DMS 273 (cell line): ENCODE measurements around the gene FAM149A.

ENCODE experiments used
- DNase-seq: peaks from one replicate; lab custom pipeline; 2025; ENCODE audit not compliant: unreplicated experiment; lab: John Stamatoyannopoulos, UW

FAM149A gene

GRCh38 chr4:186105647-186106321, 1.3 kb downstream of the FAM149A start:
- peak; percentile 28 for DNase-seq

- DNase-seq, result no peak
Measured at GRCh38 chr4:186107947-186108346, 3.4 kb downstream of the FAM149A start.

GRCh38 chr4:186108391-186108790, 3.9 kb downstream of the FAM149A start:
- DNase-seq, result no peak

- DNase-seq, result no peak
Measured at GRCh38 chr4:186109245-186109644, 4.7 kb downstream of the FAM149A start.

- no peak for DNase-seq
Measured at GRCh38 chr4:186116697-186117096, 12.2 kb downstream of the FAM149A start.

- DNase-seq, result no peak
Measured at GRCh38 chr4:186118582-186118981, 14.1 kb downstream of the FAM149A start.

GRCh38 chr4:186121057-186121456, 16.6 kb downstream of the FAM149A start:
- no peak for DNase-seq

- DNase-seq, result no peak
Measured at GRCh38 chr4:186128842-186129241, 24.3 kb downstream of the FAM149A start.

GRCh38 chr4:186131935-186132334, 27.4 kb downstream of the FAM149A start:
- no peak for DNase-seq

- DNase-seq, result peak; percentile 1
Measured at GRCh38 chr4:186132577-186133242, 28.2 kb downstream of the FAM149A start.

- DNase-seq, result no peak
Measured at GRCh38 chr4:186134257-186134656, 29.8 kb downstream of the FAM149A start.

- DNase-seq, result no peak
Measured at GRCh38 chr4:186134861-186135260, 30.4 kb downstream of the FAM149A start.

- DNase-seq, result peak; percentile 42
Measured at GRCh38 chr4:186137196-186137794, 32.8 kb downstream of the FAM149A start.

- peak; percentile 77 for DNase-seq
Measured at GRCh38 chr4:186144198-186144945, 39.9 kb downstream of the FAM149A start.

- DNase-seq, result peak; percentile 70
Measured at GRCh38 chr4:186144946-186145569, 40.6 kb downstream of the FAM149A start.

GRCh38 chr4:186146458-186146857, 42.0 kb downstream of the FAM149A start:
- DNase-seq, result no peak

- no peak for DNase-seq
Measured at GRCh38 chr4:186148336-186148975, 44.0 kb downstream of the FAM149A start.

- no peak for DNase-seq
Measured at GRCh38 chr4:186149872-186150271, 45.4 kb downstream of the FAM149A start.

- DNase-seq, result no peak
Measured at GRCh38 chr4:186150926-186151325, 46.4 kb downstream of the FAM149A start.

GRCh38 chr4:186151499-186151898, 47.0 kb downstream of the FAM149A start:
- DNase-seq, result no peak
